H1 (cell line): ENCODE data around the gene ZNF423. TPM values are rescaled to one million over a fixed set of nuclear protein-coding genes. Genes with fewer than 3 reads are reported as not detected.

ENCODE experiments used
- BRCA1 ChIP-seq: IDR thresholded peaks from 2 replicates; pipeline ENCODE4 v1.6.1; 2012; ENCODE audit warnings: low read depth, low read length, improper control_type of control experiment
- CHD1 ChIP-seq: IDR thresholded peaks from 2 replicates; pipeline ENCODE4 v1.6.1; 2012; ENCODE audit warnings: low read depth, low read length, improper control_type of control experiment
- RAD21 ChIP-seq, 2 experiments: IDR thresholded peaks in 1 of 2; conservative IDR thresholded peaks in 1 of 2; 2 replicates each; pipeline ENCODE4 v1.6.1; 2011; ENCODE audit warnings: low read depth in 2 of 2, low read length in 2 of 2, improper control_type of control experiment in 1 of 2, inconsistent platforms in 1 of 2, mild to moderate bottlenecking in 1 of 2, moderate library complexity in 1 of 2
- SRF ChIP-seq: IDR thresholded peaks from 2 replicates; pipeline ENCODE4 v1.6.1; 2011; ENCODE audit warnings: mild to moderate bottlenecking, low read depth, low read length, moderate library complexity
- TAF1 ChIP-seq: IDR thresholded peaks from 2 replicates; pipeline ENCODE4 v1.6.1; 2011; ENCODE audit warnings: mild to moderate bottlenecking, low read depth, low read length
- polyA plus RNA-seq, 7 experiments: library from polyadenylated mRNA; depleted of rRNA in 3 of 7; stranded (reverse) in 5 of 7; unstranded in 2 of 7; fragments of >200 nt in 5 of 7; fragments of 200-250 nt in 2 of 7; gene quantifications; 1 replicate in 5 of 7; 2 replicates in 1 of 7; 4 replicates in 1 of 7; pipeline versions ENCODE4 v1.2.1 to v1.2.3, GENCODE V29; 2011 to 2013; ENCODE audit warnings: missing spikeins in 2 of 7, mixed read lengths in 2 of 7
- total RNA-seq: library from RNA; stranded (reverse); fragmentation: NEBNext Ultra II Directional; extraction: Animal tissue kit (Norgen Biotek cat#: 25700); gene quantifications from 2 replicates; pipeline ENCODE4 v1.2.1, GENCODE V29; 2021
- TF ChIP-seq, protein P1 (sequence below): fragments of 300-600 bp; sonication (generic); IDR thresholded peaks from 2 replicates; pipeline ENCODE4 v1.7.1; 2012; ENCODE audit warnings: low read length, moderate library complexity, mild to moderate bottlenecking, inconsistent platforms; ENCODE audit not compliant: insufficient replicate concordance
- TF ChIP-seq, protein P2 (sequence below): IDR thresholded peaks from 2 replicates; pipeline ENCODE4 v1.6.1; 2011; ENCODE audit warnings: low read depth, mild to moderate bottlenecking, low read length; ENCODE audit not compliant: insufficient read depth

Gene ZNF423
- total and polyA plus RNA-seq, 2 of the 8 experiments (the other 6 are each of a cell fraction or from before 2014, with no cell fraction given): 38.2 to 52.3 TPM

DNA sequence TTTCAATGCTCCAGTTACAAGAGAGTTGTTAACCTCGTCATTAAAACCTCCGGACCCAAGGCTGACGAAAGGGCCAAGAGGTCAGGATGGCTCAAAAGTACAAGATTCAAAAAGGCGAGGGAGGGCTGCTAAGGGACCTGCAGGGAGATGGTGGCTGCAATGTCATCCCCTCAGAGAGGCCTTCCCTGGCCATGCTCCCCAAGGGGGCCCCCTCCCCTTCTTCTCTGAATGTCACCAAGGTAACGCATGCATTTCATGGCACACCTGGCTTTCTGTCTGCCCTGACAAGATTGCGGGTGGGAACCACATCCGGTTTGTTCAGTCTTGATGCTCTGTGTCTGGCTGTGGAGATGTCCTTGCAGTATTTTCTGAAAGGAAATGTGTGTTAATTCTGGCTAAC is 392.4 kb downstream of the ZNF423 start (continued):
- TF ChIP-seq, protein P1, sequence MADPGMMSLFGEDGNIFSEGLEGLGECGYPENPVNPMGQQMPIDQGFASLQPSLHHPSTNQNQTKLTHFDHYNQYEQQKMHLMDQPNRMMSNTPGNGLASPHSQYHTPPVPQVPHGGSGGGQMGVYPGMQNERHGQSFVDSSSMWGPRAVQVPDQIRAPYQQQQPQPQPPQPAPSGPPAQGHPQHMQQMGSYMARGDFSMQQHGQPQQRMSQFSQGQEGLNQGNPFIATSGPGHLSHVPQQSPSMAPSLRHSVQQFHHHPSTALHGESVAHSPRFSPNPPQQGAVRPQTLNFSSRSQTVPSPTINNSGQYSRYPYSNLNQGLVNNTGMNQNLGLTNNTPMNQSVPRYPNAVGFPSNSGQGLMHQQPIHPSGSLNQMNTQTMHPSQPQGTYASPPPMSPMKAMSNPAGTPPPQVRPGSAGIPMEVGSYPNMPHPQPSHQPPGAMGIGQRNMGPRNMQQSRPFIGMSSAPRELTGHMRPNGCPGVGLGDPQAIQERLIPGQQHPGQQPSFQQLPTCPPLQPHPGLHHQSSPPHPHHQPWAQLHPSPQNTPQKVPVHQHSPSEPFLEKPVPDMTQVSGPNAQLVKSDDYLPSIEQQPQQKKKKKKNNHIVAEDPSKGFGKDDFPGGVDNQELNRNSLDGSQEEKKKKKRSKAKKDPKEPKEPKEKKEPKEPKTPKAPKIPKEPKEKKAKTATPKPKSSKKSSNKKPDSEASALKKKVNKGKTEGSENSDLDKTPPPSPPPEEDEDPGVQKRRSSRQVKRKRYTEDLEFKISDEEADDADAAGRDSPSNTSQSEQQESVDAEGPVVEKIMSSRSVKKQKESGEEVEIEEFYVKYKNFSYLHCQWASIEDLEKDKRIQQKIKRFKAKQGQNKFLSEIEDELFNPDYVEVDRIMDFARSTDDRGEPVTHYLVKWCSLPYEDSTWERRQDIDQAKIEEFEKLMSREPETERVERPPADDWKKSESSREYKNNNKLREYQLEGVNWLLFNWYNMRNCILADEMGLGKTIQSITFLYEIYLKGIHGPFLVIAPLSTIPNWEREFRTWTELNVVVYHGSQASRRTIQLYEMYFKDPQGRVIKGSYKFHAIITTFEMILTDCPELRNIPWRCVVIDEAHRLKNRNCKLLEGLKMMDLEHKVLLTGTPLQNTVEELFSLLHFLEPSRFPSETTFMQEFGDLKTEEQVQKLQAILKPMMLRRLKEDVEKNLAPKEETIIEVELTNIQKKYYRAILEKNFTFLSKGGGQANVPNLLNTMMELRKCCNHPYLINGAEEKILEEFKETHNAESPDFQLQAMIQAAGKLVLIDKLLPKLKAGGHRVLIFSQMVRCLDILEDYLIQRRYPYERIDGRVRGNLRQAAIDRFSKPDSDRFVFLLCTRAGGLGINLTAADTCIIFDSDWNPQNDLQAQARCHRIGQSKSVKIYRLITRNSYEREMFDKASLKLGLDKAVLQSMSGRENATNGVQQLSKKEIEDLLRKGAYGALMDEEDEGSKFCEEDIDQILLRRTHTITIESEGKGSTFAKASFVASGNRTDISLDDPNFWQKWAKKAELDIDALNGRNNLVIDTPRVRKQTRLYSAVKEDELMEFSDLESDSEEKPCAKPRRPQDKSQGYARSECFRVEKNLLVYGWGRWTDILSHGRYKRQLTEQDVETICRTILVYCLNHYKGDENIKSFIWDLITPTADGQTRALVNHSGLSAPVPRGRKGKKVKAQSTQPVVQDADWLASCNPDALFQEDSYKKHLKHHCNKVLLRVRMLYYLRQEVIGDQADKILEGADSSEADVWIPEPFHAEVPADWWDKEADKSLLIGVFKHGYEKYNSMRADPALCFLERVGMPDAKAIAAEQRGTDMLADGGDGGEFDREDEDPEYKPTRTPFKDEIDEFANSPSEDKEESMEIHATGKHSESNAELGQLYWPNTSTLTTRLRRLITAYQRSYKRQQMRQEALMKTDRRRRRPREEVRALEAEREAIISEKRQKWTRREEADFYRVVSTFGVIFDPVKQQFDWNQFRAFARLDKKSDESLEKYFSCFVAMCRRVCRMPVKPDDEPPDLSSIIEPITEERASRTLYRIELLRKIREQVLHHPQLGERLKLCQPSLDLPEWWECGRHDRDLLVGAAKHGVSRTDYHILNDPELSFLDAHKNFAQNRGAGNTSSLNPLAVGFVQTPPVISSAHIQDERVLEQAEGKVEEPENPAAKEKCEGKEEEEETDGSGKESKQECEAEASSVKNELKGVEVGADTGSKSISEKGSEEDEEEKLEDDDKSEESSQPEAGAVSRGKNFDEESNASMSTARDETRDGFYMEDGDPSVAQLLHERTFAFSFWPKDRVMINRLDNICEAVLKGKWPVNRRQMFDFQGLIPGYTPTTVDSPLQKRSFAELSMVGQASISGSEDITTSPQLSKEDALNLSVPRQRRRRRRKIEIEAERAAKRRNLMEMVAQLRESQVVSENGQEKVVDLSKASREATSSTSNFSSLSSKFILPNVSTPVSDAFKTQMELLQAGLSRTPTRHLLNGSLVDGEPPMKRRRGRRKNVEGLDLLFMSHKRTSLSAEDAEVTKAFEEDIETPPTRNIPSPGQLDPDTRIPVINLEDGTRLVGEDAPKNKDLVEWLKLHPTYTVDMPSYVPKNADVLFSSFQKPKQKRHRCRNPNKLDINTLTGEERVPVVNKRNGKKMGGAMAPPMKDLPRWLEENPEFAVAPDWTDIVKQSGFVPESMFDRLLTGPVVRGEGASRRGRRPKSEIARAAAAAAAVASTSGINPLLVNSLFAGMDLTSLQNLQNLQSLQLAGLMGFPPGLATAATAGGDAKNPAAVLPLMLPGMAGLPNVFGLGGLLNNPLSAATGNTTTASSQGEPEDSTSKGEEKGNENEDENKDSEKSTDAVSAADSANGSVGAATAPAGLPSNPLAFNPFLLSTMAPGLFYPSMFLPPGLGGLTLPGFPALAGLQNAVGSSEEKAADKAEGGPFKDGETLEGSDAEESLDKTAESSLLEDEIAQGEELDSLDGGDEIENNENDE: no peak
- TF ChIP-seq BRCA1 (no peak), SRF (no peak), CHD1 (no peak), RAD21 (IDR thresholded peaks at IDR 0.05 in 1 of 2, conservative IDR thresholded peaks at IDR 0.05 in 1 of 2; ENCODE audit: low read depth in 2 of 2, low read length in 2 of 2) (no peak), TAF1 (no peak)
- TF ChIP-seq, protein P2, sequence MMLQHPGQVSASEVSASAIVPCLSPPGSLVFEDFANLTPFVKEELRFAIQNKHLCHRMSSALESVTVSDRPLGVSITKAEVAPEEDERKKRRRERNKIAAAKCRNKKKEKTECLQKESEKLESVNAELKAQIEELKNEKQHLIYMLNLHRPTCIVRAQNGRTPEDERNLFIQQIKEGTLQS: no peak
